NCI-H1092 (cell line): ENCODE data around the gene ATF2.

ENCODE experiments used
- DNase-seq: peaks from one replicate; lab custom pipeline; 2025; lab: John Stamatoyannopoulos, UW

The ATF2 gene

GRCh38 chr2:175025233-175025632 lies 142.8 kb downstream of the ATF2 start:
- DNase-seq = no peak

- DNase-seq = no peak
Observed at GRCh38 chr2:175022923-175023322, 145.1 kb downstream of the ATF2 start.
